Panc1 (cell line): ENCODE results near the gene DCLRE1C.

Source experiments
- POLR2AphosphoS5 ChIP-seq: IDR thresholded peaks from 2 replicates; pipeline ENCODE4 v1.6.1; 2012; ENCODE audit warnings: mild to moderate bottlenecking, low read depth, low read length, moderate library complexity
- SIN3A ChIP-seq: IDR thresholded peaks from 2 replicates; pipeline ENCODE4 v1.6.1; 2012; ENCODE audit warnings: low read depth, mild to moderate bottlenecking, low read length, moderate library complexity, borderline replicate concordance; ENCODE audit not compliant: insufficient read depth
- TCF7L2 ChIP-seq: IDR thresholded peaks from 2 replicates; pipeline ENCODE4 v1.6.1; 2011; ENCODE audit warnings: mild to moderate bottlenecking, low read depth, low read length, inconsistent platforms
- TF ChIP-seq, protein P1 (sequence below): fragments of 450-650 bp; IDR thresholded peaks from 2 replicates; pipeline ENCODE4 v1.5.1; 2017; ENCODE audit warnings: mild to moderate bottlenecking
- TF ChIP-seq, protein P2 (sequence below), 2 experiments: IDR thresholded peaks; 2 replicates each; pipeline ENCODE4 v1.6.1; 2011 to 2012; ENCODE audit warnings: low read depth in 2 of 2, control low read depth in 1 of 2, low read length in 1 of 2, mild to moderate bottlenecking in 1 of 2, moderate library complexity in 1 of 2; ENCODE audit not compliant: insufficient read depth in 1 of 2

GRCh38 chr10:14855453-14855852, 98.4 kb downstream of the DCLRE1C start:
- TF ChIP-seq, protein P1, sequence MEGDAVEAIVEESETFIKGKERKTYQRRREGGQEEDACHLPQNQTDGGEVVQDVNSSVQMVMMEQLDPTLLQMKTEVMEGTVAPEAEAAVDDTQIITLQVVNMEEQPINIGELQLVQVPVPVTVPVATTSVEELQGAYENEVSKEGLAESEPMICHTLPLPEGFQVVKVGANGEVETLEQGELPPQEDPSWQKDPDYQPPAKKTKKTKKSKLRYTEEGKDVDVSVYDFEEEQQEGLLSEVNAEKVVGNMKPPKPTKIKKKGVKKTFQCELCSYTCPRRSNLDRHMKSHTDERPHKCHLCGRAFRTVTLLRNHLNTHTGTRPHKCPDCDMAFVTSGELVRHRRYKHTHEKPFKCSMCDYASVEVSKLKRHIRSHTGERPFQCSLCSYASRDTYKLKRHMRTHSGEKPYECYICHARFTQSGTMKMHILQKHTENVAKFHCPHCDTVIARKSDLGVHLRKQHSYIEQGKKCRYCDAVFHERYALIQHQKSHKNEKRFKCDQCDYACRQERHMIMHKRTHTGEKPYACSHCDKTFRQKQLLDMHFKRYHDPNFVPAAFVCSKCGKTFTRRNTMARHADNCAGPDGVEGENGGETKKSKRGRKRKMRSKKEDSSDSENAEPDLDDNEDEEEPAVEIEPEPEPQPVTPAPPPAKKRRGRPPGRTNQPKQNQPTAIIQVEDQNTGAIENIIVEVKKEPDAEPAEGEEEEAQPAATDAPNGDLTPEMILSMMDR = no peak
- TF ChIP-seq POLR2AphosphoS5 = no peak
- TF ChIP-seq TCF7L2 = no peak
- TF ChIP-seq, protein P2, sequence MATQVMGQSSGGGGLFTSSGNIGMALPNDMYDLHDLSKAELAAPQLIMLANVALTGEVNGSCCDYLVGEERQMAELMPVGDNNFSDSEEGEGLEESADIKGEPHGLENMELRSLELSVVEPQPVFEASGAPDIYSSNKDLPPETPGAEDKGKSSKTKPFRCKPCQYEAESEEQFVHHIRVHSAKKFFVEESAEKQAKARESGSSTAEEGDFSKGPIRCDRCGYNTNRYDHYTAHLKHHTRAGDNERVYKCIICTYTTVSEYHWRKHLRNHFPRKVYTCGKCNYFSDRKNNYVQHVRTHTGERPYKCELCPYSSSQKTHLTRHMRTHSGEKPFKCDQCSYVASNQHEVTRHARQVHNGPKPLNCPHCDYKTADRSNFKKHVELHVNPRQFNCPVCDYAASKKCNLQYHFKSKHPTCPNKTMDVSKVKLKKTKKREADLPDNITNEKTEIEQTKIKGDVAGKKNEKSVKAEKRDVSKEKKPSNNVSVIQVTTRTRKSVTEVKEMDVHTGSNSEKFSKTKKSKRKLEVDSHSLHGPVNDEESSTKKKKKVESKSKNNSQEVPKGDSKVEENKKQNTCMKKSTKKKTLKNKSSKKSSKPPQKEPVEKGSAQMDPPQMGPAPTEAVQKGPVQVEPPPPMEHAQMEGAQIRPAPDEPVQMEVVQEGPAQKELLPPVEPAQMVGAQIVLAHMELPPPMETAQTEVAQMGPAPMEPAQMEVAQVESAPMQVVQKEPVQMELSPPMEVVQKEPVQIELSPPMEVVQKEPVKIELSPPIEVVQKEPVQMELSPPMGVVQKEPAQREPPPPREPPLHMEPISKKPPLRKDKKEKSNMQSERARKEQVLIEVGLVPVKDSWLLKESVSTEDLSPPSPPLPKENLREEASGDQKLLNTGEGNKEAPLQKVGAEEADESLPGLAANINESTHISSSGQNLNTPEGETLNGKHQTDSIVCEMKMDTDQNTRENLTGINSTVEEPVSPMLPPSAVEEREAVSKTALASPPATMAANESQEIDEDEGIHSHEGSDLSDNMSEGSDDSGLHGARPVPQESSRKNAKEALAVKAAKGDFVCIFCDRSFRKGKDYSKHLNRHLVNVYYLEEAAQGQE (IDR thresholded peaks at IDR 0.05; ENCODE audit: insufficient read depth in 1 of 2, low read depth in 2 of 2, low read length in 1 of 2) = no peak
- no peak for TF ChIP-seq SIN3A
